ENCODE measurements around the gene MIF.
"Not testable (repeated sequence)": the region's sequence is repeated elsewhere in the genome, so short reads cannot be mapped to it uniquely, and the experiment has no call there.

Gene MIF

DNA sequence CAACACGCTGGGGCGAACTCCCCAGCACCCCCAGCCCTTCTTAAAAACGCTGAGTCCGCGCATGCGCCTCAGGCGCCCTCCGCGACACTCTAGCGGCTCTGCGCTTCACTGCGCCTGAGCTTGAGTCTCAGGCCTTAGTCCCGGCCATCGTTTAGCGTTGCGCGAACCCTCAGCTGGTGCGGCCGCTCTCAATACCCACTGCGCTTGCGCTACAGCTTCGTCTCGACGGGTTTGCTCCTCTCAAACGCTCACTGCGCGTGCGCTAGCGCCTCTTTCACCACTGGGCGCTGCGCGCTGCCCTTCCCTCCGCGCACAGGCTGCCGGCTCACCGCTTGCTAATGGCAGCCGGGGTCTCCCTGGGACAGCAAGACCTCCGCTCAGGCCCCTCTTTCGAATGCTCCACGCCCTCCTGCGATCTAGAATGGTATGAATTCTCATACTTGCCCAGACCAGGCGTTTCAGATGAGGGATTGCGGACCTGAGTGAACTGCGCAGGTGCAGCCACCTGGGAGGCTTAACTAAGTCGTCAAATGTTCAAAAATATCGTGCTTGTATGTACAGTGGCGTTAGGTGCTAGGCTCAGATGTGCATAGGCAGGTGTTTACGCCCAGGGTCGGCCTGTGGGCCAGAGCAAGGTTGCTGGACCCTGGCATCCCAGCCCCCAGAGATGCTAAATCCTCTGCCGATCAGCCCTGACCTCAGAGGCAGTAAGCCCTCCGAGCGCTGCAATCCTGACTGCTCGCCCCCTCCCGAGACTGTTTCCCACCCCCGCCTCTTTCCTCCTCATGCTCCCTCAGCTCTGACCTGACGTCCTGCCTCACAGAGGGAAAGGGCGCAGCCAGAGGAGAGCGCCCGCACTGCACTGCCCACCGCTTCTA lies 36.3 kb upstream of the MIF start, which contains the start of gene SLC2A11:
TSS of gene SLC2A11 (plus strand) at position 270 of the 878 bp plus-strand sequence. CDS start at position 395, 125 bp downstream.
- H3K36me3 ChIP-seq (ENCODE audit: control insufficient read depth, insufficient read depth, low read length) = no peaks in the 10 kb centered on the region
- H3K27ac ChIP-seq (ENCODE audit: low read depth, low read length) = peak within 1 kb of the TSS; percentile 94
- no peaks in the 10 kb centered on the region for H3K27me3 ChIP-seq (ENCODE audit: control insufficient read depth, insufficient read depth, low read length)
- no peaks in the 10 kb centered on the region for H3K4me1 ChIP-seq (ENCODE audit: control insufficient read depth, insufficient read depth, low read length)
- H3K4me3 ChIP-seq (ENCODE audit: low read length) = peak within 1 kb of the TSS; percentile 85
- peak within 1 kb of the TSS; percentile 97 for H3K9ac ChIP-seq (ENCODE audit: low read length)

DNA sequence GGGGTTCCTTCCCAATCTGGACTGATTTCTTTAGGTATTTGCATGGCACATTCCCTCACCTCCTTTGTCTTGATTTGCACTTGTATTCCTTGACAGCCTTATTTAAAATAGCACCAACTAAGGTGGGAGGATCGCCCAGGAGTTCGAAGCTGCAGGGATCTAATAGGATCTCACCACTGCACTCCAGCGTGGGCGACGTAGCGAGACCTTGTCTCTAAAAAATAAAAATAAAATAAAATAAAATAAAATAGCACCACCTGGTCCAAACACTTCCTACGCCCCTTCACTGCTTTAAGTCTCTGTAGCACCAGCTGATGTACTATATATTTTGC lies 35.7 kb upstream of the MIF start:
- H3K36me3 ChIP-seq (ENCODE audit: control insufficient read depth, insufficient read depth, low read length) = no peaks in the 10 kb centered on the region
- no peak overlapping the region for H3K9ac ChIP-seq (ENCODE audit: low read length)
- no peaks in the 10 kb centered on the region for H3K27me3 ChIP-seq (ENCODE audit: control insufficient read depth, insufficient read depth, low read length)
- H3K27ac ChIP-seq (ENCODE audit: low read depth, low read length) = no peak overlapping the region
- no peaks in the 10 kb centered on the region for H3K4me1 ChIP-seq (ENCODE audit: control insufficient read depth, insufficient read depth, low read length)
- H3K4me3 ChIP-seq (ENCODE audit: low read length) = peak overlapping the region; percentile 85

DNA sequence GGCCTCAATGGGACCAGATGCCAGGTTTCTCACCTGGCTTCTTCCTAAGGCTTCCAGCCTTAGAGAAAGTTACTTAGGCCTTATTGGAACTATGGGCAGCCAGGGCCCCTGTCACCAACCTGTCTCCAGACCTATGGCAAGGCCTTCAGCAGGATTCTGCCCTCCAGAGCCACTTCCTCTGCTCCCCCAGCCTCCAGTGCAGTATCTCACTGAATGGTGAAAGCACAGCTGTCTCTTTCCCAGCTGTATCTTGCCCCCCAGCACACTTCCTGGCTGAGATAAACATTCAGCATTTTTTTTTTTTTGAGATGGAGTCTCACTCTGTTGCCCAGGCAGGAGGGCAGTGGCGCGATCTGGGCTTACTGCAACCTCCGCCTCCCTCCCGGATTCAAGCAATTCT lies 35.0 kb upstream of the MIF start:
- no peaks in the 10 kb centered on the region for H3K27me3 ChIP-seq (ENCODE audit: control insufficient read depth, insufficient read depth, low read length)
- H3K36me3 ChIP-seq (ENCODE audit: control insufficient read depth, insufficient read depth, low read length) = no peaks in the 10 kb centered on the region
- no peak overlapping the region for H3K27ac ChIP-seq (ENCODE audit: low read depth, low read length)
- no peak overlapping the region for H3K4me3 ChIP-seq (ENCODE audit: low read length)
- no peak overlapping the region for H3K9ac ChIP-seq (ENCODE audit: low read length)
- no peaks in the 10 kb centered on the region for H3K4me1 ChIP-seq (ENCODE audit: control insufficient read depth, insufficient read depth, low read length)

DNA sequence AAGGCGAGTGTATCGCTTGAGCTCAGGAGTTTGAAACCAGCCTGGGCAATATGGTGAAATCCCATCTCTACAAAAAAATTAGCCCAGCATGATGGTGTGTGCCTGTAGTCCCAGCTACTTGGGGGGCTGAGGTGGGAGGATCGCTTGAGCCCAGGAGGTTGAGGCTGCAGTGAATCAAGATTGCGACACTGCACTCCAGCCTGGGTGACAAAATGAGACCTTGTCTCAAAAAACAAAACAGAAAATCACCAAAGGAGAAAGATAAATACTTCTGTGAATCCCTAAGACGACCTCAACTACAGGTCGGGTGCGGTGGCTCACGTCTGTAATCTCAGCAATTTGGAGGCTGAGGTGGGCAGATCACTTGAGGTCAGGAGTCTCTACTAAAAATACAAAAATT lies 34.0 kb upstream of the MIF start:
- not testable (repeated sequence) for H3K4me3 ChIP-seq (ENCODE audit: low read length); H3K9ac ChIP-seq (ENCODE audit: low read length); H3K27ac ChIP-seq (ENCODE audit: low read depth, low read length); H3K36me3 ChIP-seq (ENCODE audit: control insufficient read depth, insufficient read depth, low read length); H3K4me1 ChIP-seq (ENCODE audit: control insufficient read depth, insufficient read depth, low read length); H3K27me3 ChIP-seq (ENCODE audit: control insufficient read depth, insufficient read depth, low read length)

DNA sequence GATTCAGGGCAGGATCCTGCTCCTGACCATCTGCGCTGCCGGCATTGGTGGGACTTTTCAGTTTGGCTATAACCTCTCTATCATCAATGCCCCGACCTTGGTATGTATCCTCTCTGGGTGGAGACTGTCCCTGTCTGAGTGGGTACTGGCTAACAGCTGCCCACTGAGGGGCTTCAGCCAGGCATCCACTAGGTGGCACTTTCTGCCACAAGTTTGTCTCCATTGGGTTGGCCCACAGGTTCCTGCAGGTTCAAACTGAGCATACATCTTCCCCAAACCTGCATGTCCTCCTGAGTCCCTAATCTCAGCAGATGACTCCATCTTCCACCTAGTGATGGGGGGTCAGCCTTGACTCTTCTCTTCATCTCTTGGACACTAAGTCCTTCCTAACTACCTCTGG lies 32.1 kb upstream of the MIF start:
- H3K36me3 ChIP-seq (ENCODE audit: control insufficient read depth, insufficient read depth, low read length) = no peaks in the 10 kb centered on the region
- H3K27ac ChIP-seq (ENCODE audit: low read depth, low read length) = no peak overlapping the region
- no peaks in the 10 kb centered on the region for H3K27me3 ChIP-seq (ENCODE audit: control insufficient read depth, insufficient read depth, low read length)
- H3K4me1 ChIP-seq (ENCODE audit: control insufficient read depth, insufficient read depth, low read length) = no peaks in the 10 kb centered on the region
- no peak overlapping the region for H3K4me3 ChIP-seq (ENCODE audit: low read length)
- H3K9ac ChIP-seq (ENCODE audit: low read length) = no peak overlapping the region

DNA sequence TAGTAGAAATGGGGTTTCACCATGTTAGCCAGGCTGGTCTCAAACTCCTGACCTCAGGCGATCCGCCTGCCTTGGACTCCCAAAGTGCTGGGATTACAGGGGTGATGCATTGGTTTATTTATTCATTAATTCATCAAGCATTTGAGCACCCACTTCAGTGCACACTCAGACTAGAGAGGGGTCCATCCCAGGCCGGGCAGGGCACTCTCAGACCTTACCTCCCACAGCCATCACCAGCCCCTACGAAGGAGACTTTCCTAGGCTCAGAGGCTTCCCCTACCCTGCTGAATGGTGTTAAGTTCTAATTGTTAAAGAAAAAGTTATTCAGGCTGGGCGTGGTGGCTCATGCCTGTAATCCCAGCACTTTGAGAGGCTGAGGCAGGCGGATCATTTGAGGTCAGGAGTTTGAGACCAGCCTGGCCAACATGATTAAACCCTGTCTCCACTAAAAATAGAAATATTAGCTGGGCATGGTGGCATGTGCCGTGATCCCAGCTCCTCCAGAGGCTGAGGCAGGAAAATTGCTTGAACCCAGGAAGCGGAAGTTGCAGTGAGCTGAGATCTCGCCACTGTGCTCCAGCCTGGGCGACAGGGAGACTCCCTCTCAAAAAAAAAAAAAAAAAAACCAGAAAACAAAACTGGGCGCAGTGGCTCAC lies 29.6 kb upstream of the MIF start:
- H3K4me3 ChIP-seq (ENCODE audit: low read length); H3K36me3 ChIP-seq (ENCODE audit: control insufficient read depth, insufficient read depth, low read length); H3K27me3 ChIP-seq (ENCODE audit: control insufficient read depth, insufficient read depth, low read length); H3K27ac ChIP-seq (ENCODE audit: low read depth, low read length); H3K9ac ChIP-seq (ENCODE audit: low read length); H3K4me1 ChIP-seq (ENCODE audit: control insufficient read depth, insufficient read depth, low read length): not testable (repeated sequence)

DNA sequence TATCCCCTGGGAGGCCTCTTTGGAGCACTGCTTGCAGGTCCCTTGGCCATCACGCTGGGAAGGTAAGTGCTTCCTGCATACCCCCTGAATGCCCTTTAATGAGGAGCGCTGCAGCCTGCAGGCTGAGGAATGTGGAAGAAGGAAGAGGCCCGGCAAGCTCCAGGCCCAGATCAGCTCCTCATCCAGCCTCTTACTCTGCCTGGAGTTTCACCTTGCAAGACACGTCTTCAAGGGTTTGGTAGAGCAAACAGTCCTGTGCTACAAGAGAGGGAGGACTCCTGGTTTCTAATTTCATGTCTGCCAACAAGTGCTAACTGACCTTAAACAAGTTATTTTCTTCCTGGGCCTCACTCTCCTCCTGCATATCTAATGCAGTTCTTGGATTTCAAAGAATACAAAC lies 25.6 kb upstream of the MIF start:
- Histone ChIP-seq H3K4me3 (ENCODE audit: low read length) (no peak overlapping the region), H3K4me1 (ENCODE audit: control insufficient read depth, insufficient read depth, low read length) (no peaks in the 10 kb centered on the region), H3K27me3 (ENCODE audit: control insufficient read depth, insufficient read depth, low read length) (no peaks in the 10 kb centered on the region), H3K9ac (ENCODE audit: low read length) (no peak overlapping the region), H3K36me3 (ENCODE audit: control insufficient read depth, insufficient read depth, low read length) (peaks cover 6% of the 10 kb centered on the region), H3K27ac (ENCODE audit: low read depth, low read length) (no peak overlapping the region)

DNA sequence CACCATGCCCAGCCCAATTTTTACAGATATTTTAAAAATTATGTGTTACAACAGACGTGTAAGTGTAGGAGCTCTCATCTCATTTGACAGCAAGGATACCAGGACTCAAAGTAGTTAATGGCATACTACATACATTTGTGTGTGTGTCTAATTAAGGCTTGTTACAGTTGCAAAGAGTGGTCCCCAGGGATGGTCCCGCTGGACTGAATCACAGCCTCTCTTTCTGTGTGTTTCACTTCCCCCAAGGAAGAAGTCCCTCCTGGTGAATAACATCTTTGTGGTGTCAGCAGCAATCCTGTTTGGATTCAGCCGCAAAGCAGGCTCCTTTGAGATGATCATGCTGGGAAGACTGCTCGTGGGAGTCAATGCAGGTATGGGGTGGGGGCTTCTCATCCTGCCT lies 19.3 kb upstream of the MIF start:
- no peaks in the 10 kb centered on the region for H3K27me3 ChIP-seq (ENCODE audit: control insufficient read depth, insufficient read depth, low read length)
- no peaks in the 10 kb centered on the region for H3K4me1 ChIP-seq (ENCODE audit: control insufficient read depth, insufficient read depth, low read length)
- no peak overlapping the region for H3K4me3 ChIP-seq (ENCODE audit: low read length)
- no peak overlapping the region for H3K27ac ChIP-seq (ENCODE audit: low read depth, low read length)
- no peak overlapping the region for H3K9ac ChIP-seq (ENCODE audit: low read length)
- H3K36me3 ChIP-seq (ENCODE audit: control insufficient read depth, insufficient read depth, low read length) = peaks cover 12% of the 10 kb centered on the region

DNA sequence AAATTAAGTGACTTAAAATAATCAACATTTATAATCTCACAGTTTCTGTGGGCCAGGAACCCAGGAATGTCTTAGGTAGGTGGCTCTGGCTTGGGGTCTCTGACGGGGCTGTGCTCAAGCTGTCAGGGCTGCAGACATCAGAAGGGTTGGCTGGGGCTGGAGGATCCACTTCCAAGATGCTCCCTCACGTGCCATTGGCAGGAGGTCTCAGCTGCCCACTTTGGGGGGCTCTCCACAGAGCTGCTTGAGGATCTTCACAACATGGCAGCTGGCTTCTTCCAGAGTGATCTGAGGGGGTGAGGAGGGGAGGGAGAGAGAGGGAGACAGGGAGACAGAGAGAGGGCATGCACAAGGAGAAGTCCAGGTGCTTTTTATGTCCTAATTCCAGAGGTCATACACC lies 18.4 kb upstream of the MIF start:
- no peak overlapping the region for H3K27ac ChIP-seq (ENCODE audit: low read depth, low read length)
- H3K27me3 ChIP-seq (ENCODE audit: control insufficient read depth, insufficient read depth, low read length) = no peaks in the 10 kb centered on the region
- no peaks in the 10 kb centered on the region for H3K4me1 ChIP-seq (ENCODE audit: control insufficient read depth, insufficient read depth, low read length)
- H3K4me3 ChIP-seq (ENCODE audit: low read length) = no peak overlapping the region
- H3K9ac ChIP-seq (ENCODE audit: low read length) = no peak overlapping the region
- peaks cover 10% of the 10 kb centered on the region for H3K36me3 ChIP-seq (ENCODE audit: control insufficient read depth, insufficient read depth, low read length)

DNA sequence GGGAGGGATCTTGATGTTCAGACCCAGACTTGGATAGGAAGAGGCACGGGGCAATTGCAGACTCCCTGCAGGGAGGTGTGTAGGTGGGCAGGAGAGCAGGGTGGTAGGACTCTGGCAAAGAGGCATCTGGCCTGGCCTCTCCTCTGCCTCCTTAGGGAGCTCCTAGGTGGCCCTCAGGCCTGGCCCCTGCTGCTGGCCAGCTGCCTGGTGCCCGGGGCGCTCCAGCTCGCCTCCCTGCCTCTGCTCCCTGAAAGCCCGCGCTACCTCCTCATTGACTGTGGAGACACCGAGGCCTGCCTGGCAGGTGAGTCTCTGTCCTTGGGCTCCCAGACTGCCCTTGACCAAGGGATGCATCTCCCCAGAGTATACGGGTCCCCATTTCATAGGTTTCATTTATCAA lies 16.6 kb upstream of the MIF start:
- no peaks in the 10 kb centered on the region for H3K4me1 ChIP-seq (ENCODE audit: control insufficient read depth, insufficient read depth, low read length)
- H3K4me3 ChIP-seq (ENCODE audit: low read length) = no peak overlapping the region
- peaks cover 10% of the 10 kb centered on the region for H3K36me3 ChIP-seq (ENCODE audit: control insufficient read depth, insufficient read depth, low read length)
- no peak overlapping the region for H3K27ac ChIP-seq (ENCODE audit: low read depth, low read length)
- no peak overlapping the region for H3K9ac ChIP-seq (ENCODE audit: low read length)
- H3K27me3 ChIP-seq (ENCODE audit: control insufficient read depth, insufficient read depth, low read length) = no peaks in the 10 kb centered on the region

DNA sequence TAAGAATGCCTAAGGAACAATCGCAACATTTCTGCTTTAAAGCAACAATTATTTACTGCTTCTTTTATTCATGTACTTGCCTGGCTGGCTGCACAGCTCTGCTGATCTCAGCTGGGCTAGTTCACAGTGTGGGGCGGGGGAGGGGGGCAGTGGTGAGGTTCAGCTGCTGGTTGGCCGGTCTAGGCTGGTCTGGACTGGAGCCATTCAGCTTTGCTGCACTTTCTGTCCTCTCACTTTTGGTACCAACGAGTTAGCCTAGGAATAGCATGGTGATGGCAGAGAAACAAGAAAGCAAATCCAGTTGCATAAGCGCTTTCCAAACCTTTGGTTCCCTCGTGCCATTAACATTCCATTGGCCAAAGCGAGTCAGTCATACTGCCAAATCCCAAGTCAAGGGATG lies 16.0 kb upstream of the MIF start:
- Histone ChIP-seq H3K36me3 (ENCODE audit: control insufficient read depth, insufficient read depth, low read length) (peaks cover 10% of the 10 kb centered on the region), H3K4me3 (ENCODE audit: low read length) (no peak overlapping the region), H3K9ac (ENCODE audit: low read length) (no peak overlapping the region), H3K27me3 (ENCODE audit: control insufficient read depth, insufficient read depth, low read length) (no peaks in the 10 kb centered on the region), H3K27ac (ENCODE audit: low read depth, low read length) (no peak overlapping the region), H3K4me1 (ENCODE audit: control insufficient read depth, insufficient read depth, low read length) (no peaks in the 10 kb centered on the region)

DNA sequence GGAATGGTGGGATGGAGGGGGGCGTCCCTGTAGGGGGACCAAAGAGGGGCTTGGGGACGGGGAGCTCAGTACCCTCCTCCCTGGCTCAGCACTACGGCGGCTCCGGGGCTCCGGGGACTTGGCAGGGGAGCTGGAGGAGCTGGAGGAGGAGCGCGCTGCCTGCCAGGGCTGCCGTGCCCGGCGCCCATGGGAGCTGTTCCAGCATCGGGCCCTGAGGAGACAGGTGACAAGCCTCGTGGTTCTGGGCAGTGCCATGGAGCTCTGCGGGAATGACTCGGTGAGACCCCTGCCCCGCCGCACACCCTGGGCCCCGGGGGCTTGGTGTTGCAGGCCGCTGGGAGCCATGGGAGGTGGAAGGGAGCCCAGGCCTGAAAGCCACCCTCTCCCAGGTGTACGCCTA lies 11.8 kb upstream of the MIF start:
- H3K4me3 ChIP-seq (ENCODE audit: low read length) = no peak overlapping the region
- no peaks in the 10 kb centered on the region for H3K27me3 ChIP-seq (ENCODE audit: control insufficient read depth, insufficient read depth, low read length)
- no peak overlapping the region for H3K9ac ChIP-seq (ENCODE audit: low read length)
- peaks cover 3% of the 10 kb centered on the region for H3K36me3 ChIP-seq (ENCODE audit: control insufficient read depth, insufficient read depth, low read length)
- no peaks in the 10 kb centered on the region for H3K4me1 ChIP-seq (ENCODE audit: control insufficient read depth, insufficient read depth, low read length)
- no peak overlapping the region for H3K27ac ChIP-seq (ENCODE audit: low read depth, low read length)

DNA sequence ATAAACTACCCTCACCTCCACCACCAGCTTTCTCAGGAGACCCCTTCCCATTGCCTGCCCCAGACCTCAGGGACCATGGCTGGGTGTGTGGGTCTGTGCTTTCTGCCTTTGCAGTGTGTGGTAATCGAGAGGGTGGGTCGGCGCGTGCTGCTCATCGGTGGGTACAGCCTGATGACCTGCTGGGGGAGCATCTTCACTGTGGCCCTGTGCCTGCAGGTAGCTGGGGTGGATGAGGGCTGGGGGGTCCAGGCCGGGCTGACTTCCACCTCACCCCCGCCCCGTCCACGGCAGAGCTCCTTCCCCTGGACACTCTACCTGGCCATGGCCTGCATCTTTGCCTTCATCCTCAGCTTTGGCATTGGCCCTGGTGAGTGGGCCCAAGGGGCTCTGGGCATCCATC lies 10.5 kb upstream of the MIF start:
- Histone ChIP-seq H3K36me3 (ENCODE audit: control insufficient read depth, insufficient read depth, low read length) (no peaks in the 10 kb centered on the region), H3K9ac (ENCODE audit: low read length) (no peak overlapping the region), H3K27me3 (ENCODE audit: control insufficient read depth, insufficient read depth, low read length) (no peaks in the 10 kb centered on the region), H3K4me3 (ENCODE audit: low read length) (no peak overlapping the region), H3K4me1 (ENCODE audit: control insufficient read depth, insufficient read depth, low read length) (no peaks in the 10 kb centered on the region), H3K27ac (ENCODE audit: low read depth, low read length) (no peak overlapping the region)

Measured in rectal smooth muscle tissue (tissue), 1 donor.